Hematopoietic multipotent progenitor cell treated with erythropoietin and hydrocortisone succinate and interleukin-3 and kit ligand, for 6 days (in vitro differentiated cells): Measurements from ENCODE around the gene NRP2.

ENCODE experiments used
- DNase-seq: peaks from one replicate; pipeline ENCODE4 v3.0.0-alpha.2; 2015

Gene NRP2

GRCh38 chr2:205659922-205660321 lies 22.4 kb upstream of the NRP2 start:
- DNase-seq, result no peak

GRCh38 chr2:205660521-205661124 lies 21.7 kb upstream of the NRP2 start:
- no peak for DNase-seq

- no peak for DNase-seq
Measured at GRCh38 chr2:205661281-205661680, 21.0 kb upstream of the NRP2 start.

GRCh38 chr2:205662206-205662965 lies 19.9 kb upstream of the NRP2 start:
- DNase-seq, result no peak

- DNase-seq, result no peak
Measured at GRCh38 chr2:205665791-205666190, 16.5 kb upstream of the NRP2 start.

GRCh38 chr2:205670292-205670691 lies 12.0 kb upstream of the NRP2 start:
- no peak for DNase-seq

GRCh38 chr2:205673312-205673711 lies 9.0 kb upstream of the NRP2 start:
- DNase-seq, result no peak

GRCh38 chr2:205675861-205676516 lies 6.3 kb upstream of the NRP2 start:
- peak; percentile 55 for DNase-seq

- DNase-seq, result no peak
Measured at GRCh38 chr2:205678541-205679142, 3.7 kb upstream of the NRP2 start.

- no peak for DNase-seq
Measured at GRCh38 chr2:205679410-205680009, 2.8 kb upstream of the NRP2 start.

GRCh38 chr2:205680067-205680466 lies 2.2 kb upstream of the NRP2 start:
- peak; percentile 86 for DNase-seq

GRCh38 chr2:205680903-205681302 lies 1.4 kb upstream of the NRP2 start:
- DNase-seq, result no peak

GRCh38 chr2:205681401-205682238 lies 681 bp upstream of the NRP2 start:
- DNase-seq, result no peak

- no peak for DNase-seq
Measured at GRCh38 chr2:205682971-205683501, 735 bp downstream of the NRP2 start.

GRCh38 chr2:205683502-205684367 lies 1.4 kb downstream of the NRP2 start:
- DNase-seq, result no peak

GRCh38 chr2:205684871-205685313 lies 2.6 kb downstream of the NRP2 start:
- no peak for DNase-seq

- DNase-seq, result no peak
Measured at GRCh38 chr2:205685314-205686055, 3.2 kb downstream of the NRP2 start.

- no peak for DNase-seq
Measured at GRCh38 chr2:205686056-205686782, 3.9 kb downstream of the NRP2 start.
